ENCODE measurements around the gene RNASEH2B.

The RNASEH2B gene

GRCh38 chr13:50909605-50910484 is at the start of gene RNASEH2B:
TSS of gene RNASEH2B (plus strand) at chr13:50909791. CDS start at chr13:50910077, 286 bp downstream.
- DNase-seq (ENCODE audit: low read depth in 2 of 3, low spot score in 2 of 3): peak; percentile 50 to 61 (median 58)

GRCh38 chr13:50864492-50864891 is 45.1 kb upstream of the RNASEH2B start:
- DNase-seq (ENCODE audit: low read depth in 2 of 3, low spot score in 2 of 3): no peak

GRCh38 chr13:50866817-50867636 is 42.6 kb upstream of the RNASEH2B start:
- DNase-seq (ENCODE audit: low read depth in 2 of 3, low spot score in 2 of 3): no peak

GRCh38 chr13:50867637-50867945 is 42.0 kb upstream of the RNASEH2B start:
- no peak for DNase-seq (ENCODE audit: low read depth in 2 of 3, low spot score in 2 of 3)

- DNase-seq (ENCODE audit: low read depth in 2 of 3, low spot score in 2 of 3): no peak
Observed at GRCh38 chr13:50871405-50871804, 38.2 kb upstream of the RNASEH2B start.

- no peak for DNase-seq (ENCODE audit: low read depth in 2 of 3, low spot score in 2 of 3)
Observed at GRCh38 chr13:50873467-50873866, 36.1 kb upstream of the RNASEH2B start.

- DNase-seq (ENCODE audit: low read depth in 2 of 3, low spot score in 2 of 3): no peak
Observed at GRCh38 chr13:50873991-50874390, 35.6 kb upstream of the RNASEH2B start.

- DNase-seq (ENCODE audit: low read depth in 2 of 3, low spot score in 2 of 3): no peak
Observed at GRCh38 chr13:50882816-50883435, 26.7 kb upstream of the RNASEH2B start.

- DNase-seq (ENCODE audit: low read depth in 2 of 3, low spot score in 2 of 3): no peak
Observed at GRCh38 chr13:50883728-50884127, 25.9 kb upstream of the RNASEH2B start.

- DNase-seq (ENCODE audit: low read depth in 2 of 3, low spot score in 2 of 3): no peak
Observed at GRCh38 chr13:50884265-50884664, 25.3 kb upstream of the RNASEH2B start.

- DNase-seq (ENCODE audit: low read depth in 2 of 3, low spot score in 2 of 3): no peak
Observed at GRCh38 chr13:50887151-50887550, 22.4 kb upstream of the RNASEH2B start.

GRCh38 chr13:50888362-50888761 is 21.2 kb upstream of the RNASEH2B start:
- no peak for DNase-seq (ENCODE audit: low read depth in 2 of 3, low spot score in 2 of 3)

GRCh38 chr13:50889317-50889716 is 20.3 kb upstream of the RNASEH2B start:
- DNase-seq (ENCODE audit: low read depth in 2 of 3, low spot score in 2 of 3): no peak

GRCh38 chr13:50891206-50891605 is 18.4 kb upstream of the RNASEH2B start:
- DNase-seq (ENCODE audit: low read depth in 2 of 3, low spot score in 2 of 3): no peak

GRCh38 chr13:50892210-50892944 is 17.2 kb upstream of the RNASEH2B start:
- no peak for DNase-seq (ENCODE audit: low read depth in 2 of 3, low spot score in 2 of 3)

- DNase-seq (ENCODE audit: low read depth in 2 of 3, low spot score in 2 of 3): no peak
Observed at GRCh38 chr13:50893211-50893852, 16.3 kb upstream of the RNASEH2B start.

- DNase-seq (ENCODE audit: low read depth in 2 of 3, low spot score in 2 of 3): no peak
Observed at GRCh38 chr13:50894012-50894411, 15.6 kb upstream of the RNASEH2B start.

GRCh38 chr13:50894504-50894903 is 15.1 kb upstream of the RNASEH2B start:
- DNase-seq (ENCODE audit: low read depth in 2 of 3, low spot score in 2 of 3): no peak

- no peak for DNase-seq (ENCODE audit: low read depth in 2 of 3, low spot score in 2 of 3)
Observed at GRCh38 chr13:50898338-50898737, 11.3 kb upstream of the RNASEH2B start.

- no peak for DNase-seq (ENCODE audit: low read depth in 2 of 3, low spot score in 2 of 3)
Observed at GRCh38 chr13:50901701-50902100, 7.9 kb upstream of the RNASEH2B start.

- no peak for DNase-seq (ENCODE audit: low read depth in 2 of 3, low spot score in 2 of 3)
Observed at GRCh38 chr13:50905256-50905655, 4.3 kb upstream of the RNASEH2B start.
